Endothelial cell of umbilical vein (primary cell): ENCODE measurements around the gene RIMBP2. TPM values are rescaled to one million over a fixed set of nuclear protein-coding genes. Genes with fewer than 3 reads are reported as not detected.

Source experiments
- BruUV-seq: library from RNA; stranded (reverse); fragments of 400-500 nt; replicated peaks from 2 replicates; lab custom pipeline; 2021; lab: Mats Ljungman, UMichigan
- CTCF ChIA-PET: fragments of 300-600, 350-600 bp; sonication (Branson Sonifier 250); formaldehyde crosslinking; loops from one replicate; lab custom pipeline; 2021; ENCODE audit warnings: antibody characterized with exemption, inconsistent platforms; lab: Charles Lee
- POLR2A ChIA-PET: fragments of 300-600, 350-600 bp; sonication (Branson Sonifier 250); formaldehyde crosslinking; loops from one replicate; lab custom pipeline; 2021; ENCODE audit warnings: antibody characterized with exemption, inconsistent platforms; lab: Charles Lee
- DNase-seq: peaks from one replicate; pipeline ENCODE4 v3.0.0-alpha.2; 2011; ENCODE audit warnings: low read depth, low spot score
- FAIRE-seq: peaks from 2 replicates; lab custom pipeline; 2011; peaks lifted over from hg19 to GRCh38; lab: Jason Lieb, UNC
- H2AFZ ChIP-seq: 2 replicates; pipeline ENCODE4 v1.6.0; 2012; ENCODE audit warnings: low read depth, low read length, control low read depth, inconsistent platforms
- H3K27ac ChIP-seq: 2 replicates; pipeline ENCODE4 v1.5.1; 2011; ENCODE audit warnings: low read depth, mild to moderate bottlenecking, control low read depth, low read length, moderate library complexity; ENCODE audit not compliant: insufficient read depth
- H3K27me3 ChIP-seq, 2 experiments: 2 replicates each; pipeline versions ENCODE4 v1.6.0 to v1.6.1; 2011; ENCODE audit warnings: low read length in 2 of 2, mixed read lengths in 1 of 2; ENCODE audit not compliant: control insufficient read depth in 2 of 2, insufficient read depth in 2 of 2
- H3K36me3 ChIP-seq, 2 experiments: 2 replicates in 1 of 2; 3 replicates in 1 of 2; pipeline ENCODE4 v1.5.1; 2011; ENCODE audit warnings: low read length in 2 of 2, mild to moderate bottlenecking in 1 of 2, moderate library complexity in 1 of 2; ENCODE audit not compliant: control insufficient read depth in 2 of 2, insufficient read depth in 2 of 2; ENCODE audit errors: extremely low read depth in 1 of 2
- H3K4me1 ChIP-seq: 3 replicates; pipeline ENCODE4 v1.5.1; 2011; ENCODE audit warnings: mild to moderate bottlenecking, low read length; ENCODE audit not compliant: control insufficient read depth, insufficient read depth; ENCODE audit errors: extremely low read depth
- H3K4me2 ChIP-seq: 2 replicates; pipeline ENCODE4 v1.6.1; 2011; ENCODE audit warnings: low read length, control low read depth, mixed read lengths; ENCODE audit not compliant: insufficient read depth
- H3K4me3 ChIP-seq, 3 experiments: fragments of 200-600 bp in 1 of 3; sonication (generic), shearing (Covaris generic) in 1 of 3; replicated peaks in 1 of 3; 2 replicates each; pipeline ENCODE4 v1.5.1; 2011 to 2016; ENCODE audit warnings: control low read depth in 3 of 3, low read length in 3 of 3, mild to moderate bottlenecking in 2 of 3, inconsistent platforms in 1 of 3, low read depth in 1 of 3, moderate library complexity in 1 of 3; ENCODE audit not compliant: insufficient read depth in 1 of 3
- H3K79me2 ChIP-seq: 2 replicates; pipeline ENCODE4 v1.6.0; 2012; ENCODE audit warnings: low read length, inconsistent platforms; ENCODE audit not compliant: control insufficient read depth, insufficient read depth
- H3K9ac ChIP-seq: replicated peaks from 2 replicates; pipeline ENCODE3; 2011; ENCODE audit warnings: low read length, control low read depth; ENCODE audit not compliant: insufficient read depth; ENCODE audit errors: extremely low read depth
- H3K9me1 ChIP-seq: replicated peaks from 3 replicates; pipeline ENCODE4 v1.6.0; 2011; ENCODE audit warnings: mild to moderate bottlenecking, low read length; ENCODE audit not compliant: control insufficient read depth, insufficient read depth; ENCODE audit errors: extremely low read depth
- H3K9me3 ChIP-seq: replicated peaks from 2 replicates; pipeline ENCODE4 v1.5.1; 2012; ENCODE audit warnings: low read length, inconsistent platforms; ENCODE audit not compliant: control insufficient read depth, insufficient read depth
- H4K20me1 ChIP-seq: replicated peaks from 2 replicates; pipeline ENCODE3; 2011; ENCODE audit warnings: mild to moderate bottlenecking, low read length; ENCODE audit not compliant: control insufficient read depth, insufficient read depth; ENCODE audit errors: extremely low read depth
- CTCF ChIP-seq, 2 donors: IDR thresholded peaks; 1 replicate in 1 of 2; 2 replicates in 1 of 2; pipeline ENCODE4 v1.5.1; 2011; ENCODE audit warnings: low read length in 2 of 2, mild to moderate bottlenecking in 2 of 2, moderate library complexity in 2 of 2, control low read depth in 1 of 2, inconsistent platforms in 1 of 2, low read depth in 1 of 2; ENCODE audit not compliant: insufficient read depth in 1 of 2; ENCODE audit errors: extremely low read depth in 1 of 2
- EZH2 ChIP-seq: IDR thresholded peaks from 2 replicates; pipeline ENCODE4 v1.6.1; 2012; ENCODE audit warnings: borderline replicate concordance, low read depth, mild to moderate bottlenecking, moderate library complexity, low read length, inconsistent platforms; ENCODE audit not compliant: severe bottlenecking
- FOS ChIP-seq: IDR thresholded peaks from 2 replicates; pipeline ENCODE4 v1.6.1; 2011; ENCODE audit warnings: mild to moderate bottlenecking, low read length, moderate library complexity, borderline replicate concordance; ENCODE audit not compliant: insufficient read depth
- GATA2 ChIP-seq: IDR thresholded peaks from 2 replicates; pipeline ENCODE4 v1.7.0; 2011; ENCODE audit warnings: low read depth, mild to moderate bottlenecking, moderate library complexity, mixed read lengths, low read length; ENCODE audit not compliant: insufficient read length, insufficient read depth
- JUN ChIP-seq: IDR thresholded peaks from 2 replicates; pipeline ENCODE4 v1.6.1; 2011; ENCODE audit warnings: borderline replicate concordance, low read depth; ENCODE audit not compliant: insufficient read length, insufficient read depth
- MAX ChIP-seq: IDR thresholded peaks from 2 replicates; pipeline ENCODE4 v1.6.1; 2011; ENCODE audit not compliant: insufficient read depth, insufficient read length
- MYC ChIP-seq: IDR thresholded peaks from one replicate; pipeline ENCODE4 v1.6.1; 2011; ENCODE audit warnings: mild to moderate bottlenecking, low read depth, low read length
- POLR2A ChIP-seq: IDR thresholded peaks from 2 replicates; pipeline ENCODE4 v1.6.1; 2012; ENCODE audit warnings: low read depth, mild to moderate bottlenecking, control low read depth, low read length
- POLR2AphosphoS5 ChIP-seq: IDR thresholded peaks from 2 replicates; pipeline ENCODE4 v1.6.1; 2012; ENCODE audit warnings: low read depth, mild to moderate bottlenecking, control low read depth, low read length, moderate library complexity; ENCODE audit not compliant: insufficient read depth
- dilution Hi-C: fragments of 300-500 bp; cut with MboI; formaldehyde crosslinking; loops from one replicate; pipeline ENCODE4 v1.15.0; 2019; ENCODE audit warnings: low sequenced_read_pairs; ENCODE audit not compliant: extremely low pct_ligation_motif_present
- intact Hi-C: fragments of 100-400 bp; cut with micrococcal nuclease; formaldehyde crosslinking; loops from one replicate; pipeline ENCODE4 v1.10.0; 2022
- polyA plus RNA-seq, 4 experiments: library from polyadenylated mRNA; depleted of rRNA in 3 of 4; stranded (reverse) in 3 of 4; unstranded in 1 of 4; fragments of >200 nt; gene quantifications; 2 replicates each; pipeline versions ENCODE4 v1.2.1 to v1.2.3, GENCODE V29; 2011 to 2012; ENCODE audit warnings: missing spikeins in 1 of 4
- total RNA-seq: library from RNA; stranded (reverse); gene quantifications from 2 replicates; pipeline ENCODE4 v1.2.3, GENCODE V29; 2021

RIMBP2 gene
- total and polyA plus RNA-seq, 2 donors (not counting 3 experiments of a cell fraction or from before 2014, with no cell fraction given): 0.04 TPM; not detected in 1

- no peak overlapping the region for H3K9ac ChIP-seq
- H3K9me3 ChIP-seq: peaks cover 11% of the 10 kb centered on the region
- no peaks in the 10 kb centered on the region for H3K4me1 ChIP-seq
- intact Hi-C loops: no loop called here
- no peaks in the 10 kb centered on the region for H4K20me1 ChIP-seq
- CTCF ChIA-PET: no interaction called here
- FAIRE-seq (no peak), DNase-seq (no peak)
- no peaks in the 10 kb centered on the region for H3K27me3 ChIP-seq
- no TSS peak for BruUV-seq
- H3K4me2 ChIP-seq: no peak overlapping the region
- H3K79me2 ChIP-seq: no peaks in the 10 kb centered on the region
- H3K9me1 ChIP-seq: no peaks in the 10 kb centered on the region
- H3K4me3 ChIP-seq: no peak overlapping the region
- H2AFZ ChIP-seq: no peak overlapping the region
- POLR2A ChIA-PET: no interaction called here
- H3K36me3 ChIP-seq: no peaks in the 10 kb centered on the region
- no peak for TF ChIP-seq GATA2
- no peak for TF ChIP-seq MAX
- TF ChIP-seq CTCF (IDR thresholded peaks at IDR 0.05; ENCODE audit: extremely low read depth in 1 of 2, insufficient read depth in 1 of 2, low read depth in 1 of 2, low read length in 2 of 2): no peak
- no peak for TF ChIP-seq POLR2AphosphoS5
- TF ChIP-seq FOS: no peak
- no peak for TF ChIP-seq EZH2
- TF ChIP-seq MYC: no peak
- no peak for TF ChIP-seq JUN
- TF ChIP-seq POLR2A: no peak
- no peak overlapping the region for H3K27ac ChIP-seq
- dilution Hi-C loops: no loop called here
These were observed 269.0 kb downstream of the RIMBP2 start for GRCh38 chr12:130446846-130447654.
